ENCODE data around the gene TOPORS.
"Not testable (repeated sequence)": the region's sequence is repeated elsewhere in the genome, so short reads cannot be mapped to it uniquely, and the experiment has no call there.

Gene TOPORS

DNA sequence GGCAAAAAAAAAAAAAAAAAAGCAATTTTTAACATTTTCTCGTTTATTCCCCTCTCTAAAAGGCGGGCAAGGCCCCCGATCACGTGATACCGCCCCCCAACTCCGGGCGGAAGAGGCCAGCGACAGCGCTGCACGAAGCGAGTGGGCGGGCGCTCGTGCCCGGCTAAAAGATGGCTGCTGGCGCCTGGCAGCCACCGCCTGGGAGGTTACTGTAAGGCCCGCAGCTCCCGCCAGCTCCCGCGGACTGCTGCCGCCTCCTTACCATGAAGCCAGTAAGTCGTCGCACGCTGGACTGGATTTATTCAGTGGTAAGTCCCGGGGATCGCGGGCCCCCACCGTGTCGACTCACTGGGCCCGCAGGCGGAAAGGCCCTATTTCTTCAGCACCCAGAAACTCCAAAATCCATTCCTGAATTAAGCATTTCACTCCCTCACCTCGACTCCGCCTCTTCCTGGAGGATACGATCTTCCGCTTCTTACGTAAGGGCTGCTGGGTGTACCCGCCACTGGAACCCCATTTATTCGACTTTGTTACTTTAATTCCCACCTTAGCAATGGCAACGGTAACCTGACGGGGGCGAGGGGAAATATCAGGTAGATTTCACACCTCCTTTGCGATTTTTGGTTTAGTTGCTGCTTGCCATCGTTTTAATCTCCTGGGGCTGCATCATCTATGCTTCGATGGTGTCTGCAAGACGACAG is at the start of gene TOPORS, which contains the start of gene SMIM27:
Gene TOPORS (minus strand): TSS at position 415 of the 701 bp plus-strand sequence. CDS start 150 bp downstream, at position 265.
Gene SMIM27 (plus strand): TSS at position 156 of the 701 bp plus-strand sequence. CDS start 108 bp downstream, at position 264.
- DNase-seq: peak; percentile 73

DNA sequence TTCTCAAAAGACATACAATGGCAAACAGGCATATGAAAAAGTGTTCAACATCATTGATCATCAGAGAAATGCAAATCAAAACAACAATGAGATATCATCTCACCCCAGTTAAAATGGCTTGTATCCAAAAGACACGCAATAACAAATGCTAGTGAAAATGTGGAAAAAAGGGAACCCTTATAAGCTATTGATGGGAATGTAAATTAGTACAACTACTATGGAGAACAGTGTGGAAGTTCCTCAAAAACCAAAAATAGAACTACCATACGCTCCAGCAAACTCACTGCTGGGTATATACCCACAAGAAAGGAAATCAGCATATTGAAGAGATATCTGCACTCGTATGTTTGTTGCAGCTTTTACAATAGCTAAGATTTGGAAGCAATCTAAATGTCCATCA is 46.6 kb upstream of the TOPORS start:
- not testable (repeated sequence) for DNase-seq

DNA sequence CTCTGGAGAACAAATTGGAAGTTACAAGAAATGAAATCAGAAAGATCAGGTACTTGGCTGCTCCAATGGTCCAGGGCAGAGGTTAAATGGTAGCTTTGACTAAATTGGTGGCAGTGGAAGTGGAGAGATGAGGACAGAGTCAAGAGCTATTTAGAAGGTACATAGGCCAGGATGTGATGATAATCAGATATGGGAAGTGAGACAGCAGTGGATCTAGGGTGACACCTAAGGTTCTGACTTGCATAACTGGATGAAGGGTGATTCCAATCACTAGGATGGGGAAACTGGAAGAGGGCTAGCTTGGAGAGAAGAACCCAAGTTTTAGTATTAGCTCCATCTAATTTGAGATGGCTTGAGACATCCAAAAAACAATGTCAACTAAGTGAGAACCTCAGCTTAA is 44.5 kb upstream of the TOPORS start:
- DNase-seq: no peak

DNA sequence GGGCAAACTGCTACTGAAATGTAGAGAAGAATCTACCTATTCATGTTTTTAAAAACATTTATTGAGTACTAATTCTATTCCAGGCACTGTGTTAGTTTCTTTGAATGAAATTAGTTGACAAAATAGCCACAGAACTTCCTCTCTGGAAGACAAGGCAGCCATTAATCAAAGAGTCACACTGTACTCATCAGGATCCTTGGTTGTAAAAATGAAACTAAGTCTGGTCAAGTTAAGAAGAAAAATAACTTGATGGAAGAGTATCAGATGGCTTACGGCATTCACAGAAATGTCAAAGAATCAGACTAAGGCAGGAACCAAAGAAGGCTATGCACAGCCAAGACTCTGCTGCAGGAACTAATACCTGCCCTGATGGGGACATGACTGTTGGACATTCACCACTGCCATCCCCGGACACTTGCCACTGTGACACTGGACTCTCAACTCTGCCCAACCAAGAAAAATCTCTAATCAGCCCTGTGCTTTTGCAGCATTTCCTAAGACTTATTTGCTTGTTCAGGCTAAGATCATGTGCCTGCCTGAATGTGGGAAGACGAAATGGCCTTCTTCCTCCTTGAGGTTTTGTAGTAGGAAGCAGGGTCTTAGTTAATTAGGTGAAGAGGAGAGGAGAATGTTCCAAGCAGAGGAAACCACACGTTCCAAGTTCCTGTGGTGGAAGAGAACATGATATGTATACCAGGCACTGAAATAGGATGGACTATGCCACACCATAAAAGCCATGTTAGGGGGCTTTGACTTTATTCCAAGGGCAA is 43.9 kb upstream of the TOPORS start:
- no peak for DNase-seq

DNA sequence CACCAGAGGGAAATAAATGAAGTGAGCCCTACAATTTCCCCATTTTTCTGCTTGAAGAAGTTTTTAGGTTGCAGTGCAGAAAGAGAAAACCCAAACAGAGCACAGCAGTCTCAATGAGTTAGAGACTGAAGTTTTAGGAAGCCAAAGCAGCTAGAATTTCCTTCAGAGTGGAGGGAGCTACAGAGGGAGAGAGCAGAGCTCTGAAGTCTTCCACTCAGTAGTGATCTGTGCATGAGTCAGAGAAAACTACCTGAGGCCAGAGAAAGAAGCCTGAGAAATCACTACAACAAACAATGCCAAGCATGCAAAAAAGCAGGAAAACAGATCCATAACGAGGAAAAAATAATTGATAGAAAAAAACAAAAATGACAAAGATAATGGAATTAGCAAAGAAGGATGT is 38.5 kb upstream of the TOPORS start:
- peak; percentile 66 for DNase-seq

DNA sequence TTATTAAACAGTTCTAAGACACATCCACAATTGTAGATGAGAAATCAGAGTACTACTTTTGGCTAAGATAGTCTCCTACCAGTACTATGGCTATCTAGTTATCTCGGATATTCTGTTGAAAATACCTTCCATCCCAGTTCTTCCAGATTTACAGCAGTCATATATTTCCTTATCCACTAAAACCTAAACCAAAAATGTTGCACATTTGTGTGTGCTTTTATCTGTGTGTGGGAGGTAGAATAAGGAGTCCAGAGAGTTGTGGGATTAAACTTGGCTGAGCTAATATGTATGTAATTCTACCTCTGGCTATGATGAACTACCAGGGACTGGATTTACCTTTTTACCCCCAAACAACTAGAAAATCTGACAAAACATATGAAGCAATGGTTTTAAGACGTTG is 38.1 kb upstream of the TOPORS start:
- peak; percentile 65 for DNase-seq

DNA sequence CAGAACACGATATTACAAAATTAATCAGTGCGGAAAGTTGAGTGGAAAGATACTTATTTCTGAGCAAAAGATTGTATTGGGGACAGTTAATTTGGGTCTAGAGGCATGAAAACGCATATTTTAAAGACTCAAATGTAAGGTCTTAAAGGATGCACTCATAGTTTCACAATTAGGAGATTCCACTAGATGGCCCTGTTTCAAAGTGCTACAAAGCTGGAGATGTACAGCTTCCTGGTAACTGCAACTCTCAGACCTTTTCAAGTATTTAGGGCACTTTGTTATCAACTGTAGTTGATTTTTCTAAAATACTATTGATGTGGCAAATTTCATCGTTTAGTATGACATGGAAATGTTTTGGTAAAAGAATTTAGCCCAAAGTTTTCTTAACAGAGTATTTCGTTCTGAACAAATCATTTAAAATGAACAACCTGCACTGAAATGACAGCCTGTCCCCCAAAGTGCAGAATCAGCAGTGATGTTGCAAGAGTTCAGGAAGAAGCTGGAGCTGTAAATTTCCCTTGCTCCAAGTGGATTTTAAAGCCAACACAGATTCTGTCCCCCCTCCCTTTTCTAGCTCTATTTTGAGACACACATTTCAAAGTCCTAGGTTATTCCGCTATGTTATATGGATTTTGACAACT is 36.8 kb upstream of the TOPORS start:
- DNase-seq: peak; percentile 28

DNA sequence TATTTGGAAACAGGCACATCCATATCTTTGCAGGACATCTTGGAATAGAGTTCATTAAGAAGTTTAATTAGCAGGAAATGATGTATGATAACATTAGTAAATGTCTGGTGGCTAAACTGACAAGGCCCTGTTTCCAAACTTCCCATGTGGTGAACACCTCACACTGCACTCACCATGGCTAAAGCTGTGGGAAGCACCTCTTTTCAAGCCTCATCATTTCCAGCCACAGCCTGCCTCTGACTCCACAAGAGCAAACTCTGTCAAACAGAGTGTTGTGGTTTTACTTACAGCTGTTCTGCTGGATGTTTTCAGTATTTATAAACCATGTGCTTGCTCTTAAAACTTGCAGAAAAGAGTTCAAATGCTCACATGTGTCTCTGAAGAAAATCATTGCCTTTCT is 35.5 kb upstream of the TOPORS start:
- DNase-seq: no peak

DNA sequence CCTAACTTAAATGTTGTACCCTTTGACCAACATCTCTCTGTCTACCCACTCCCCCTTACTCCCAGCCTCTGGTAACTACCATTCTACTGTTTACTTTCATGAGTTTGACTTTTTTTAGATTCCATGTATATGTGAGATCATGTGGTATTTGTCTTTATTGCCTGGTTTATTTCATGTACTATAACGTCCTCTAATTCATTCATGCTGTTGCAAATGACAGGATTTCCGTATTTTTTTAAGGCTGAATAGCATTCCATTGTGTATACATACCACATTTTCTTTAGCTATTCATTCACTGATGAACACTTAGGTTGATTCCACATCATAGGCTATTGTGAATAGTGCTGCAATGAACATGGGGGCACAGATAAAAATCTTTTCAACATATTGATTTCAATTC is 32.4 kb upstream of the TOPORS start:
- DNase-seq: no peak

DNA sequence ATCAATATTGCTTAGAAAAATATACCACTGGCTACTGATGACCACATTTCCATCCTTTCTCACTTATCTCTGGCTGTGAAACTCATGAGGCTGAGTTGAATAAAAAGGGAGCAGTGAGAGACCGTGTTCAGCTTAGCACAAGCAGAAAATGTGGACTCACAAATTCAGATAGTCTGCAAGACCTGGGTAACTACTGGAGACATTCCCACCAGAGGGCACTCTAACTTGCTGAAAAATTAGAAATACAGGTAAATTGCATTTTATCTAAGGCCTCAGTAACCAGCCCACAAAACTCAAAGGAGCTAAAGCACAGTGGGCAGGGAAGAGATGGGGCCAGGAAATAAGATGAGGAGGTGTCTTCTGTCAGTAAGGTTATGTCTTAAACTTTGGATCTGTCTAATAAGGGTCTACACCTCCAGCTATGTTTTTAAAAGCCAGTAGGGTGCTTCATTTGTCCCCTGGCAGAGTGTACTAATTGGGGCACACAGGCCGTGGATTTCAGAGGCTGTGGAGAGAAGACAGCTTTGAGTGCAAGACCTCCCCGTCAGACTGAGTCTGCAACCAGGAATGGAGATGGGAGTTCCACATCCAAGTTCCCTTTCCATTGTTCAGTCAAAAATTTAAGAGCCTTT is 29.2 kb upstream of the TOPORS start:
- peak; percentile 10 for DNase-seq

DNA sequence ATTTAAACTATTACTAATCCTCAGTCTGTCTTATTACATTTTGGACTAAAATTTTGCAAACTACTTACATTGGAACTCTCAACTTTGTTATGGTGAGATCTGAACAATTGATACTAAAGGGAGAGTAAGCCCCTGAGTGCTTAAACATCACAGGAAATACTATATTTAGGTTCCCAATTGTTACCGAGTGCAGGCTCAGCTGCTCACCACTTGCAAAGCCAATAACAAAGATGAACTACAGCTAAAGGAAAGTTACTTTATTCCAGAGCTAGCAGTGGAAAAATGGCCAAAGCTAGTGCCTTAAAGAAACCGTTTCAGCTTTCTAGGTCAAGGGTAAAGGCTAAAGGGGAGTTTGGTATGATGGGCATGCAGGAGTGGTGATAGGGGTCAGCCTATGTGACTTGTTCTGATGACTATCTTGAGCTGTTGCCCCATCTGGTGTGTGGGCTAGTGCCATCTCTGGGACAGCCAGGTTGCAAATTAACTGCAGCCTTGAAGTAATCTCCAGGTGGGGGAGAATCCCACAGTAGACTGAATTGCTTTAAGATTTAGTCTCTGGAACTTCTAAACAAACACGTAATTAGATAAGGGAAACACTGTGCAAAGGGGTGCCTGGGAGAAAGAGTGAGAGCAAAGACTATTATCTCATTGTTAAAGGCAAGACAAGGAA is 28.4 kb upstream of the TOPORS start:
- DNase-seq: peak; percentile 22

DNA sequence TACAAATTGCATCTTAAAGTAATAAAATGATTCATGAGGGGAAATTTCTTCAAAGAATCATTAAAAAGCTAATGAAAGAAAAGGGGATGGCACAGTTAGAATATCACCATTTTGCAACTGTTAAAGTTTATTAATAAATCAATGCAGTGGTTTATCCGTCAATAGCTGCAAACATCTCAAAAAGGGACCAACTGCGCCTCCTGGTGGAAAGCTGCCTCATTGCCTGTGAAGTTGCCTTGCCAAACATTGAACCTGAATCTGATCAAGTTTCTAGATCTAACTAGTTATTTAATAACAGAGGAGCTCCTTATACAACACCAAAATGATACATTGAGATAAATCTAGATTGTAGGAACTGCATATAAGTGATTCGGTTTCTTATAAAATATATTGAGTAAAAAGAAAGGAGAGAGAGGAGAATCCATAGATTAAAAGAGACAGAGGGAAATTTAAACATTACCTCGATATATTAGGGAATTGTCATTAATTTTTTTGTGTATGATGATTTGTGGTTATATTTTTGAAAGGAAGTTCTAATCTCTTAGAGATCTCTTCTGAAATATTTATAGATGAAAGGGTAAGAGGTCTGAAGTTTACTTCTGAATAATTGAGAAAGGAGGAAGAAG is 27.4 kb upstream of the TOPORS start:
- DNase-seq: no peak

DNA sequence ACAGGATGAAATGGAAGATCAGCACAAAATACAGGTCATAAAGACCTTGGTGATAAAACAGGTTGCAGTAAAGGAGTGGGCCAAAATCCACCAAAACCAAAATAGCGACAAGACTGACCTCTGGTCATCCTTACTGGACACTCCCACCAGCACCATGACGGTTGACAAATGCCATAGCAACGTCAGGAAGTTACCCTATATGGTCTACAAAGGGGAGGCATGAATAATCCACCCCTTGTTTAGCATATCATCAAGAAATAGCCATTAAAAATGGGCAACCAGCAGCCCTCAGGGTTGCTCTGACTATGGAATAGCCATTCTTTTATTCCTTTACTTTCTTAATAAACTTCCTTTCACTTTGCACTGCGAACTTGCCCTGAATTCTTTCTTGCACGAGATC is 26.6 kb upstream of the TOPORS start:
- no peak for DNase-seq

DNA sequence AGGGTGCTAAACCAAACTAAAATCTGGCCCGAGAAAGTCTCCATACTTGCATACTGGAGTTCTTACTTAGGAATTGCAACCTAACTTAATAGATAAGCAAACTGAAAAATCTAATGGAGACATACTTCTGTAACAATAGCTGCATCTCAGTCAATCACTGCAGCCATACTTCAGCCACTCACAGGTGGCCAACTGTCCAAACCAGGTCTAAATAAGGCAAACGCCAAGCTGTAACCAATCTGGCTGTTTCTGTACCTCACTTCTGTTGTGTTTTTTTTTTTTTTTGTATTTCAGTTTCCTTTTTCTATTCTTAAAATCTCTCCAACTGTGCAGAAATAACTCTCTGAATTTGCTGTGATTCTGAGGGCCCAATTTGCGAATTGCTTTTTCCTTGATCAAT is 24.9 kb upstream of the TOPORS start:
- no peak for DNase-seq

DNA sequence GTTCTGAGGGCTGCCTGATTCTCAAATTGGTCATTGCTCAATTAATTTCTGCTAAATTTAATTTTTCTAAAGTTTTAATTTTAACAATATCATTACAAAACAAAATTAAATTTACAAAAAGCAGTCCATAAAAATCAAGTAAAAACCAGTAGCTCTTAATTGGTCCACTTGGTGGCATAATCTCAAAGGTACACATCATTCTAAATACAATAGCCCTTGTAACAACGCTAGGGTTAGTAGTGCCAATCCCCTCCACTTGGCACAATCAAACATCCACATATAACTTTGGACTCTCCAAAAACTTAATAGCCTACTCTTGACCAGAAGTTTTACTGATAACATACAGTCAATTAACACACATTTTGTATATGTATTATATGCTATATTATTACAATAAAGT is 22.5 kb upstream of the TOPORS start:
- DNase-seq: no peak

DNA sequence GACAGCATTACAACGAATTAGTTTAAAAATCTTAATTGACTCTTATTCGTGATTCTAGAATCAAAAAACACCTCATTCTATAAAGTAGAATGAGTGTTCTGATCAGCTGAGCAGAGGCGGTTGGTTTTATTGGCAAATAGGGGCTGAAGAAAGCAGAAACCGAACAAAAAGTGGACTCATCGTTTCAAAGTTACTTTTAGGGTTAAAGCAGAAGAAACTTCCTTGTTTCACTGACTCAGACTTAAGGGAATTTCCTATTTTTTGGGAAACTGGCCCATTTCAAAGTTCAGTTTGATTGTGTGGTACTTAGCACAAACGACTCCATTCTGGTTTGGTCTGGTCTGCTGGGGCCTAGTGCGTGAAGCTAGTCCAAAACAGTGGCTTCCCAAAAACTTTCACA is 21.4 kb upstream of the TOPORS start:
- DNase-seq: no peak

DNA sequence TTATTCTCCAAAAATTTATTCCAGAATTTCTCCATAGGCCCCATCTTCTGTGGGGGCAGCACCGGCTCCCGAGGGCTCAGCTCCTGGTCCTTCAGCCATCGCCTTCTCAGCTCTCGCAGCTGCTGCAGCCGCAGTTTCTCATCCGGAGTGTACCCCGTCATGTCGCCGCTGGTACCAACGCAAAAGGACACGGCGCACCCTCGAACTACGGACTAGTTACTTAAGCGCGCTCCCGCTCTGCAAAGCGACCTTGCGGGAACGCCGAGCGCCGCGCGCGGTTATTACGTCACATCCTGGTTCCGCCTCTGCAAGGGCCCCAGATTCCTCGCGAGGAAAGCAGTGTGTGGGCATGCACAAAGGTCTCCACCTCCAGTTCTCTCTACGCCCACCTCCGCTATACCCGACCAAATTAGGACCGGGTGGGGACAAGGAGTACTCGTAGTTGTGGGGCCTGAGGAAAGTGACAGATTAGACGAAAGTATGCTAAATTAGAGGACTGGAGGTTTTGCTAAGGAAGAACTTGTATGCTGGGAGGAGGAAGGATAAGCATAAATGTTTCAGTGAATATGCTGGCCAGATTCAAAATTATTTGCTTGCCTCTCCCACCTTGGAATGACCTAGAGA is 20.6 kb upstream of the TOPORS start, which contains the start of gene NDUFB6:
Gene NDUFB6 (minus strand): TSS at position 260 of the 624 bp plus-strand sequence. CDS start 99 bp downstream, at position 161.
- peak; percentile 68 for DNase-seq

DNA sequence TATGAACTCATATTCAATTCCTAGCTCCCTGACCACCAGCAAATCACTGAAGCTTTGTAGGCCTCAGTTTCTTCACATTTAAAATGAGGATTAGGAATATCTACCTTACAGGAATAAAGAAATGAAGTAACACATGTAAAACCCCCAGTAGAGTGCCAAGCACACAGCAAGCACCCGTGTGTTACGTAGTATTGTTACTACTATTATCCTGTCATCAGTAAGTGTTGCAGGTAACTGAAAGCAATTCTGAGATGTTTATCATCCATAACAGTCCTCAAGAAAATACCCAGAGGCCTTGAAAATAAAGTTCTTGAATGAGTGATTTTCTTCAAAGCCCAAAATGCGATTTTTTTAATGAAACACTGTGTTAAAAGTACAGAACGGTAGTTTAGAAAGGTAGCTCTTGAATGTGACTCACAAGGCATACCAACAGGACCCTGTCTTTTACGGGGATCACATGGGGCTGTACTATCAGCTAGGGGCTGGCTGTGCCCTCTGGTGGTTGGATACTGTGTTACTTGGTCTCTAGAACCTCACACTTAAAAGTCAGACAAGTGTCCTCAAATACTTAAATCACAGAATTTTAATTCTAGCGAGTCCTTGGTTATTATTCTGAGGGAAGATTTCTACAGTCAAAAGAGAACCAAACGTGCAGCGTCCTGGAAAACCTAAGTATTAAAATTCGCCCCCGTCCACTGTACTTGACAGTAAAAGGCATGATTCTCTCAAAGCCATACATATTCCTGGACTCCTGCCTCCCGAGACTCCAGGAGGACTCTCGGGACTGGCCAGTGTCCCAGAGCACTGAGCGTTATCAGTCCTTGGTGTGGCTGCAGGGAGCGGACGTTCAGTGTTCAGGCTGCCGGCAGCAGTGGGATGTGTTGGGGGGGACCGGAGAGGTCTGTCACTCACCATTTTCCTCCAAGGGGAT is 19.8 kb upstream of the TOPORS start:
- peak; percentile 30 for DNase-seq

DNA sequence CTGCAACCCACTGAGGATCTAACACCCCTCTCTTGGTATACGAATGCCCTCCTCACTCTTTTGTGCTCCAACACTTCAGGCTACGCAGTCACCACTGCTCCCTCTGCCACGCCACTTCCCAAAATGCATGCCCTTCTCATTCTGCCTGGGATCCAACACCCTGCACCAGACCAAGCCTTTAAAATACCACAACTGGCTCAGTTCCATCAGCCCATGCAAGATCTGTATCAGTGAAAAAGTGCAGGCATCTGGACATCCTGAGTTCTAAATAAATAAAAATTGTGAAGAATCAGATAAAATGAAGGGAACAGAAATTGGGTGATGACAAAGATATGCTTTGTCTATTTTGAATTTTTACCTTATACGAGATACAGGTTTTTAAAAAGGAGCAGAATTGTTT is 17.9 kb upstream of the TOPORS start:
- DNase-seq: no peak

DNA sequence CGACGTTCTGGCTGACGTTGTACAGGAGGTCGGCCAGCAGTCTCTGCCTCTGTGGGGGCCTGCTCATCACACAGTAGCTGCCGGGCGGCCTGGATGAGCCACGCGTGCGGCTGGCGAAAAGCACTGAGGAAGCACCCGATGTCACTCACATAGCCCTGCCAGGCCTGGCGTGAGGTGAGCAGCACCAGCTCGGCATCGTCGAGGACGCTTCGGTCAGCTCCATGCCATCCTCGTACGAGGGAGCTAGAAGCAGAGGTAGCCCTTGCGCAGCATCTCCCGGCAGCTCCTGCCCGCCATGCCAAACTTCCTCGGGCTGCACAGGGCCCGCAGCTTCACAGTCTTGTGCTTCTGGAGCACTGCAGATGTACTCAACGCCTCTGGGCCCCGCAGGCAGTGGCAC is 14.4 kb upstream of the TOPORS start:
- no peak for DNase-seq

DNA sequence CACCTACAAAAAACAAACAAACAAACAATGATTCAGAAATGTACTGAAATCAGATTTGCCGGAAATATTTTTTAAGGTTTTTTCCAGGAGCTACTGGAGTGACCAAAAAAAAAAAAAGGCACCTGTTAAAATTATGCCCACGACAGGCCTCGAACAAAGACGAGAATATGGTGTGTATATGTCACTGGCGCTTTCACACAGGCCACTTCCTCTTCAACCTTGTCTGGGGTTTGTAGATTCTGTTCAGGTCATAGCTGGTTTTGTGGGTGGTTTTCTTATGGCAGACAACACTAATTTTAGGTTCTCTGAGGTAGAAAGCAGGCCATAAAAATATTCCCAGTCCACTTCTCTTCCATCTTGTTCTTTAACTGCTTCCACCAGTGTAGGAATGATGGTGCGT is 13.6 kb upstream of the TOPORS start:
- DNase-seq: no peak
